Neural crest cell (in vitro differentiated cells): Measurements from ENCODE around the gene OR2T3. TPM values are rescaled to one million over a fixed set of nuclear protein-coding genes. Genes with fewer than 3 reads are reported as not detected.
"Not testable (repeated sequence)": the region's sequence is repeated elsewhere in the genome, so short reads cannot be mapped to it uniquely, and the experiment has no call there.

ENCODE experiments used
- DNase-seq: peaks from one replicate; pipeline ENCODE4 v3.0.0; 2021; ENCODE audit warnings: low read depth, mixed read lengths, low spot score
- H3K27ac Mint-ChIP-seq: one replicate; pipeline ENCODE4 v1.8.0; 2021; ENCODE audit warnings: mild to moderate bottlenecking, mixed read lengths; ENCODE audit not compliant: unreplicated experiment
- H3K27me3 Mint-ChIP-seq: 2 replicates; pipeline ENCODE4 v1.8.0; 2021; ENCODE audit warnings: low read depth, mild to moderate bottlenecking, mixed read lengths
- H3K36me3 Mint-ChIP-seq: 2 replicates; pipeline ENCODE4 v1.8.0; 2021; ENCODE audit warnings: low read depth, mild to moderate bottlenecking, mixed read lengths
- H3K4me1 Mint-ChIP-seq: 2 replicates; pipeline ENCODE4 v1.8.0; 2021; ENCODE audit warnings: mixed read lengths
- H3K4me3 Mint-ChIP-seq: one replicate; pipeline ENCODE4 v1.8.0; 2021; ENCODE audit warnings: mild to moderate bottlenecking, mixed read lengths
- H3K9me3 Mint-ChIP-seq: 2 replicates; pipeline ENCODE4 v1.8.0; 2021; ENCODE audit warnings: mixed read lengths
- long read RNA-seq: library from polyadenylated mRNA; unstranded; transcript quantifications from one replicate; pipeline ENCODE4 v2.0.0, GENCODE V29; 2020
- total RNA-seq: library from RNA; stranded (reverse); gene quantifications from 2 replicates; pipeline ENCODE4 v1.2.1, GENCODE V29; 2021

The OR2T3 gene, protein sequence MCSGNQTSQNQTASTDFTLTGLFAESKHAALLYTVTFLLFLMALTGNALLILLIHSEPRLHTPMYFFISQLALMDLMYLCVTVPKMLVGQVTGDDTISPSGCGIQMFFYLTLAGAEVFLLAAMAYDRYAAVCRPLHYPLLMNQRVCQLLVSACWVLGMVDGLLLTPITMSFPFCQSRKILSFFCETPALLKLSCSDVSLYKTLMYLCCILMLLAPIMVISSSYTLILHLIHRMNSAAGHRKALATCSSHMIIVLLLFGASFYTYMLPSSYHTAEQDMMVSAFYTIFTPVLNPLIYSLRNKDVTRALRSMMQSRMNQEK
- not detected in 2 replicates for total RNA-seq
- long read RNA-seq = 0 reads

DNA sequence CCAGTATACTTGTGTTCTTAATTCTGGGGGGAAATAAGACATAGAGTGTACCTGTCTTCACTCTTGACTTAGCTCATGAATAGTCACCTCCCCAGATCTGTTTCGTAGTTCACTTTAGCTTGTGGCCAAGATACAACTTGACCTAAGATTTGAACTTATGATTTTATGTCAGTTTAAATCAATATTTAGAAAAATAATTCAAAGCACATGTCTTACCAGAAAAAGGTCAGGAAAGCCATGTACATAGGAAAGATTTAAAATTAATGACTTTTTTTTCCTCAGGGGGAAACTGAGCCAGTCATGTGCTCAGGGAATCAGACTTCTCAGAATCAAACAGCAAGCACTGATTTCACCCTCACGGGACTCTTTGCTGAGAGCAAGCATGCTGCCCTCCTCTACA lies at the start of gene OR2T3:
OR2T3 (plus strand) TSS at position 301 of the 400 bp plus-strand sequence; CDS start at position 301, 0 bp downstream.
- H3K4me3 Mint-ChIP-seq, H3K27me3 Mint-ChIP-seq, H3K27ac Mint-ChIP-seq, H3K4me1 Mint-ChIP-seq, DNase-seq, H3K36me3 Mint-ChIP-seq, H3K9me3 Mint-ChIP-seq: not testable (repeated sequence)

DNA sequence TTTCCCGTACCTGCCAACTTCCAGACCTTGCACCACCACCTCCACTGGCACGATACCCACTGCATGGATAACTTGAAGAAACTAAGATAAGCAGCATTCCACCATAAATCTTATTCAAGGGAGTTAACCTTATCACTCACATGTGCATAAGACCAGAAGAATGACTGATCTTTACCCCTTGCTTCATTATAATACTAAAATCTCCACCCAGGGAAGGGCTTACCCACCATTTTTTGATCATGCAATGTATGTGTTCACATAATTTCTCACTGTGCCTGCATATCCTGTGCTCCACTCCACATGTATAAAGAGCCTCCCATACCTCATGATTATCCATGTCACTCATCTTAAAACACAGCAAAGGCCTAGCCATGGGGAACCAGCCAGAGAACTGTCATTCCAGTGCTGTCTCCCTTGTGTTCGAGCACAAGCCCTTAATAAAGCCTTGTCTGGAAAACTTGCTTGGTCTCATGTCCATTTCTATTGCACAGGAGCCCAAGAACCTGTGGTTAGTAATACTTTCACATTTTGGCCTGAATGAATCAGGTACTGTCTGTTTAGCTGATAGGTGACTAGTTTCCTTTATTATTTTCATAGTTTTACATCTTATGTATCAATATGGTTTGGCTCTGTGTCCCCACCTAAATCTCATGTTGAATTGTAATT lies 45.5 kb upstream of the OR2T3 start:
- not testable (repeated sequence) for H3K27me3 Mint-ChIP-seq, H3K4me1 Mint-ChIP-seq, H3K4me3 Mint-ChIP-seq, H3K27ac Mint-ChIP-seq, DNase-seq
- Mint-ChIP-seq H3K9me3 (peaks cover 28% of the 10 kb centered on the region), H3K36me3 (peaks cover 11% of the 10 kb centered on the region)

DNA sequence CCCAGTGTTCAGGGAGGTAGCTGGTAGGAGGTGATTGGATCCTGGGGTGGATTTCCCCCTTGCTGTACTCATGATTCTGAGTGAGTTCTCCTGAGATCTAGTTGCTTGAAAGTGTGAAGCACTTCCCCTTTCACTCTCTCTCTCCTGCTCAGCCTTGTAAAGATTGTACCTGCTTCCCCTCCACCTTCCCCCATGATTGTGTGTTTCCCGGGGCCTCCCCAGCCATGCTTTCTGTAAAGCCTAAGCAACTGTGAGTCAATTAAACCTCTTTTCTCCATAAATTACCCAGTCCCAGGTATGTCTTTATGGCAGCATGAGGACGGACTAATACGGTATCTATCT lies 45.0 kb upstream of the OR2T3 start:
- not testable (repeated sequence) for H3K36me3 Mint-ChIP-seq, DNase-seq, H3K27ac Mint-ChIP-seq, H3K4me3 Mint-ChIP-seq, H3K27me3 Mint-ChIP-seq, H3K4me1 Mint-ChIP-seq
- H3K9me3 Mint-ChIP-seq = peaks cover 26% of the 10 kb centered on the region

DNA sequence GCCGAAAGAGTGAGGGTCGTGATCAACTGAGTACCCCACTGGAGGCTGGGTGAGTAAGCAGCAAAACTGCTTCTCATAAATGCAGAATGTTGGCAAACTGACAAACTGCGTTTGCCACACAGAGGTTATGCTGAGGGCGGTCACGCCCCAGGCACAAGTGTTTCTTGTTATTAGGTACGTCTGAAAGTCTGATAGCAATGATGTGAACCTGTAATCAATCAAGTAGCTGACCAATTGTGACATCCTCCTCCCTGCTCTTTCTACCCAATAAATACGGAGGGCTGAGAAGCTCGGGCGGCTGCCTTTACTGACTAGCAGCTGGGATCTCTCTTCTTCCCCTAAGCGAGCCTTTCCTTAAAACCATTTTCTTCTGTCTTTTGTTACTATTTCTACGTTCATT lies 41.5 kb upstream of the OR2T3 start:
- H3K4me3 Mint-ChIP-seq, DNase-seq, H3K36me3 Mint-ChIP-seq, H3K4me1 Mint-ChIP-seq, H3K27me3 Mint-ChIP-seq, H3K27ac Mint-ChIP-seq: not testable (repeated sequence)
- H3K9me3 Mint-ChIP-seq = peaks cover 29% of the 10 kb centered on the region

DNA sequence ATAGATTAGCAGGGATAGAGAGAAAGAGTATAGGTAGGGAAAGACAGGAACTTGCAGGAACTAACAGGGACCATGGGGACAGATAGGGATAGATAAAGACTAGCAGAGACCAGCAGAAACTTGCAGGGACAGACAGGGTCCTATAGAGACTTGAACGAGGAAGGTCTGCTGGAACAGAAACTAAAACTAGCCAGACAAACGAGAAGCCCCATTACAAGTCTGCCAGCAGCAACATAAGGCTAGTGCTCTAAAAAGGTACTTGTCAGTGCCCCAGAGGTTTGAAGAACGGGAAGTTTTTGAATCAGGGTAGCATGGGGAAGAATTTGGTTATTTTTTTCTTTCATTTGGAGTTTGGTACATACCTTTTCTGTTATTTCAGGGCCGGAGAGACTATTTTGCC lies 41.0 kb upstream of the OR2T3 start:
- H3K36me3 Mint-ChIP-seq, H3K27me3 Mint-ChIP-seq, H3K4me1 Mint-ChIP-seq, H3K4me3 Mint-ChIP-seq, H3K27ac Mint-ChIP-seq, DNase-seq: not testable (repeated sequence)
- peaks cover 24% of the 10 kb centered on the region for H3K9me3 Mint-ChIP-seq

DNA sequence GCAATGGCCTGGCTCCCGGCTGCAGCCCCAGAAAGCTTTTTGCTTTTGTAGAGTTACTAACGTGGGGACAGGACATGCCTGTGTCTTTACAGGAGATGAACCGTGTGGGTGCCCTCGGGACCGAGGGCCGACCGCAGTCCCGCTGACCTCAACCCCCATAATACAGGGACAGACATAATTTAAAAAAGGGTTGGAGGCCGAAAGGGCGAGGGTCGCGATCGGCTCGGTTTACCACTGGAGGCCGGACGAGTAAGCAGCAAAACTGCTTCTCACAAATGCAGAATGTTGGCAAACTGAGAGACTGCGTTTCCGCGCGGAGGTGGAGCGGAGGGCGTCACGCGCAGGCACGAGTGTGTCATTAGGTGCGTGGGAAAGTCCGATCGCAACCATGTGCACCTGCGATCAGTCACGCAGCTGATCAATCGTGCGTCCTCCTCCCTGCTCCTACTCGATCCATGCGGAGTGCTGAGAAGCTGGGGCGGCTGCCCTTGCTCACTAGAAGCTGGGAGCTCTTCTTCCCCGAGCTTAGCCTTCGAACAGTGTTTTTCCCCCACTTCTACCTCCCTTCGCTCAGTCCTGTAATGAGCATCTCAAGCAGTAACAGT lies 39.2 kb upstream of the OR2T3 start:
- not testable (repeated sequence) for H3K4me1 Mint-ChIP-seq, H3K27ac Mint-ChIP-seq, H3K36me3 Mint-ChIP-seq, H3K4me3 Mint-ChIP-seq, DNase-seq, H3K27me3 Mint-ChIP-seq
- H3K9me3 Mint-ChIP-seq = peaks cover 21% of the 10 kb centered on the region

DNA sequence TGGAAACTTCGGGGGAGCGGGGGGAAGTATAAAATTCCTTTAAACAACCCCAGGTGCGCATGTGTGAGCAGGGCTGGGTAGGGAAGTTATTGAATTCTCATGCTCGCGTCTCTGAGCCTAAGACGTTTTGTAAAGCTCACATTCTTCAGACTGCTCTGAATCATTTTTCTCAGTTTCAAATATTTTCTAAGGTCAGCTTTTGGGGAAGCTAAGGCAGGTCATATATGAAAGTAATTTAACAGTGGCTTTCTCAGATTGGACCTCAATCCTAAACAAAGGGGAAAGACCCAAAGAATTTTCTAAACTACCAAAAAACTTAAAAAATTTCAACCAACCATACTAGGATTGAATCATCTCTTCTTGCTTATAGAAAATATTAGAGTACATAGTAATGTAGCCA lies 38.2 kb upstream of the OR2T3 start:
- H3K36me3 Mint-ChIP-seq, H3K27me3 Mint-ChIP-seq, H3K27ac Mint-ChIP-seq, H3K4me3 Mint-ChIP-seq, H3K4me1 Mint-ChIP-seq, DNase-seq: not testable (repeated sequence)
- peaks cover 19% of the 10 kb centered on the region for H3K9me3 Mint-ChIP-seq

DNA sequence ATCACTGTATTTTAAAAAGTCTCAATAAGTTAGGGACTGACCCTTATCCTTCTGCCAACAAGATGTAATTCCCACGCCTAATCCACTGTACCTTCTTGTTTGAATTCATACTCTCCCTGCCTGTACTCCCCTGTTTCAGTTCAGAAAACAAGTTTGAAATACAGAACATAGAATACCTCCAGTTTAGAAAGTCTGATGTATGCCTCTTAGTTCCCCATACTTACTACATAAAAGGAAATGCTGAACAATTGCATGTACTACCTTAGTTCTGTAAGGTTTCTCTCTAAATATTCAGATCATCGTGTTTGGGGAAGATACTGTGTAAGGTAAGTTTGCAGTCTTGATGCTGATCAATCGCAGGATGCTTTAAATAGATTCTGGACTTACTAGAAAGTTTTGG lies 36.8 kb upstream of the OR2T3 start:
- not testable (repeated sequence) for H3K36me3 Mint-ChIP-seq, H3K4me1 Mint-ChIP-seq, H3K27me3 Mint-ChIP-seq, H3K4me3 Mint-ChIP-seq, H3K27ac Mint-ChIP-seq, DNase-seq
- peaks cover 13% of the 10 kb centered on the region for H3K9me3 Mint-ChIP-seq

DNA sequence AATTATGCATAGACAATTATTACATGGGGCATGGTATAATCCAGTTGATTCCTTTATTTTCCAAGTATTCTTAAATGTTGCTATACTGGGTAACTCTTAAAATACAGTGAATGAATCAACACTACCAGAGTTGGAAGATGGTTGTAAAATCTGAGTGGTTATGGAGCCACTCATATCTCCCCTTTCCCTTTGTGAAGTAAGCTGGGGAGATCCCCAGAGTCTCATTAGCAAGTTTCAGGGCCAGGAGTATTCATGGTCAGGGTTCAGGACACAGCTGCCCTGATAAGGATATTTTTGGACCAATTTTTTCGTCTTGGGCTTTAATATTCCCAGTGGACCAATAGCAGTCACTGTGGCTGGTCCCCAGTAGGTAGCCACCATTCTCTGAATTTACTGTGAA lies 34.5 kb upstream of the OR2T3 start:
- H3K4me1 Mint-ChIP-seq, H3K27me3 Mint-ChIP-seq, H3K9me3 Mint-ChIP-seq, DNase-seq, H3K36me3 Mint-ChIP-seq, H3K4me3 Mint-ChIP-seq, H3K27ac Mint-ChIP-seq: not testable (repeated sequence)

DNA sequence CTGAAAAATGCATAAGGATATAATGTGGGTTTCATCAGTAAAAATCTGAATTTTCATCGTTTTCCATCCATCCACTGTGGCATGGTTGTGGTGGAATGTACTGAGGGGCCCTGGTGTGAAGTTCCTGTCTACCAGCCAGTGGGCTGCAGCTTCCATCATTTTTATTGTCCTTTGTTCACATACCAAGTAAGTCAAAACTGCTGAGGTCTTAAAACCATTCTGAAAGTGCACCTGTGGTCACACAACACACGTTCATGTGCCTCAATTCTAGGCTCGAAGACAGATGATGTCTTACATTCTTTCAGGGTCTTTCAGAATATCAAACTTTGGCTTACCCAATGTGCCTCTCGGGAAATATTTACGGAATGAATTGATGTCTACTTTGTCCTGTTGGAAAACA lies 33.9 kb upstream of the OR2T3 start:
- H3K27ac Mint-ChIP-seq, H3K4me1 Mint-ChIP-seq, H3K9me3 Mint-ChIP-seq, H3K36me3 Mint-ChIP-seq, DNase-seq, H3K27me3 Mint-ChIP-seq, H3K4me3 Mint-ChIP-seq: not testable (repeated sequence)

DNA sequence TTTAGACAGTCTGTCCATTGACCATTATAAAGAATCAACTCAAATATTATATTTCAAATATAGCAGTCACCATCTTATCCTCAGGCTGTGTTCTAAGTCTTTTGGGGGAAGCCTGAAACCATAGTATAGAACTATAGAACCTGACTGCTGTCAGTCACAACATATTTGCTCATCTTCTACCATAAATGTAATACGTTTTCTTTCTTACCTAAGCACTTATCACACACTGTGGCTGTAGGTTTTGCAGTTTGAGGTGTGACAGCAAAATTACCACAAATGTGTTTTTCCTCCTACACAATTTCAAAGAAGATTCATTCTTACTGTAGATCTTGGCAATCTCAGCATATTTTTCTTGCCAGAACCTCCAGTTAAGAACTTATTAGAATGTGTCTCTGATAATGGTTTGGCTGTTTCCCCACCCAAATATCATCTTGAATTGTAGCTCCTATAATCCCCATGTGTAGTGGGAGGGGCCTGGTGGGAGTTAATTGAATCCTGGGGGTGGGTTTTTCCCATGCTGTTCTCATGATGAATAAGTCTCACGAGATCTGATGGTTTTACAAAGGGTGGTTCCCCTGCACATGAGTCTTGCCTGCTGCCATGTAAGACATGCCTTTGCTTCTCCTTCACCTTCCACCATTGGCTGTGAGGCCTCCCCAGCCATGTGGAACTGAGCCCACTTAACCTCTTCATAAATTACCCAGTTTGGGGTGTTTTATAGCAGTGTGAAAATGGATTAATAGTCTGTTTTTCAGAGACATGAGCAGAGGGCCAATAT lies 30.5 kb upstream of the OR2T3 start:
- not testable (repeated sequence) for H3K36me3 Mint-ChIP-seq, H3K4me3 Mint-ChIP-seq, DNase-seq, H3K27ac Mint-ChIP-seq, H3K4me1 Mint-ChIP-seq, H3K27me3 Mint-ChIP-seq
- peaks cover 18% of the 10 kb centered on the region for H3K9me3 Mint-ChIP-seq

DNA sequence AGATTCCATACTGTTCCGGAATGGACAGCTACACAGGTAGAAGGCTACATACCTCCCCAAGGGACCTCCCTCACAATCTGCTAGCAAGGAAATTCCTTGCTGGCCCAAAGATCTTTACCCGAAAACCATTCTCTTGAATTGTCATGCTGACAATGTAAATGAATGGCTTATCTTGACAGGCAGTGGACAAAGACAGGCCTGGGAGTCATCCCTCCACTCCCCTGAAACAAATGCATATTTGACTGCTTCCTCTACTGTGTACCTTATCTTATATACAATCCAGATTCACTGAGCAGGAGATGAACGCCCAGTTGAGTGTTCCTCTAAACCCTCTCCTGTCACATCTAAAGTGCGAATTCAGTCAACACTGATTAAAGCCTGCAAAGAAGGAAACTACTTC lies 28.5 kb upstream of the OR2T3 start:
- H3K4me1 Mint-ChIP-seq, H3K27ac Mint-ChIP-seq, DNase-seq, H3K27me3 Mint-ChIP-seq, H3K36me3 Mint-ChIP-seq, H3K4me3 Mint-ChIP-seq: not testable (repeated sequence)
- peaks cover 15% of the 10 kb centered on the region for H3K9me3 Mint-ChIP-seq

DNA sequence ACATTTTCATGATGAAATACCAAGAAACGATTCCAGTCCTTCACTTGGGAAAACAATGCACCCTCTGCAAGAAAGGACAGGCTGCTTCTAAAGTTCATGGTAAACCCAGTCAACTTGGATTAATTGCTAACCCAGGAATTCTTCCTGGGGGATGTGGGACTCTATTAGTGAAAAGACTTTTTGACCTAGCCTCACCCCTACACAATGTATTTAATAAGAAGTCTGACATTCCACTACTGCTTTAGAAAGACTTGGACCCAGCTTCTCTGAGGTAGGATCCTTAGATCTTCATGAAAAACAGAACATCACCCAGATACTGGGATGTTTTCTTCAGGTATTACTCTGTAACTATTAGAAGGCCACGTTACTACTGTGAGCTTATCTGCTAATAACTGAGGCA lies 27.8 kb upstream of the OR2T3 start, which contains the start of gene OR2T2:
OR2T2 (plus strand) TSS at position 239 of the 400 bp plus-strand sequence. CDS start 7,161 bp downstream, outside the sequence.
- H3K4me3 Mint-ChIP-seq, H3K27me3 Mint-ChIP-seq, H3K4me1 Mint-ChIP-seq, H3K27ac Mint-ChIP-seq, DNase-seq, H3K36me3 Mint-ChIP-seq: not testable (repeated sequence)
- H3K9me3 Mint-ChIP-seq = peaks cover 15% of the 10 kb centered on the region
